ENCODE data around the gene ATF2.
A peak's percentile ranks its signal among the peaks of the same experiment; 100 is the strongest.

ATF2 gene

DNA sequence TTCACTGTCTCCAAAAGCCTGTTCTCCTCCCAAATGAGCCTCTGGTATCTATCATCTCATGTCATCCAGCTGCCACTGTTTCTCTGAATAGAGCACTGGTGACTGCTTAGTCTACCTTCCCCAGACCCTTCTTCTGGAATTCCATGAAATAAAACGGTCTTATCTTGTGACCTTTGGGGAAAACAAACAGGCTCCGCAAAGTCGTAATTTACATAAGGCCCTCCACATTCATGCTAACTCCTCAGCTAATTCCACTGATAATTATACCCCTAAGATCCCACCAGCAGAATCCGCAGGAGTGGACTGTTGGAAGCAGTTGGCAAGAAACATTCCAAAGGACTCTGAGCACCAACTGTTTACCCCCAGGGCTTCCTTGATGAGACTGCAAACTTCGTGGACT, 129.0 kb downstream of the ATF2 start:
- Histone ChIP-seq H3K9me3 (ENCODE audit: insufficient read depth, low read length) (peaks cover 4% of the 10 kb centered on the region; the same call in 1 of the 2 replicates), H3K27me3 (ENCODE audit: insufficient read depth, insufficient read length) (no peaks in the 10 kb centered on the region), H3K9ac (ENCODE audit: insufficient read length, low read depth) (no peak overlapping the region), H3K36me3 (ENCODE audit: insufficient read depth, insufficient read length, low read length) (no peaks in the 10 kb centered on the region), H3K4me1 (ENCODE audit: insufficient read depth, insufficient read length) (no peaks in the 10 kb centered on the region), H3K4me3 (ENCODE audit: insufficient read length, low read depth) (no peak overlapping the region)
- TF ChIP-seq ZNF274 (IDR thresholded peaks at IDR 0.05; ENCODE audit: low read depth, low read length) (no peak), SUZ12 (IDR thresholded peaks at IDR 0.05; ENCODE audit: extremely low read depth, insufficient read depth, insufficient read length) (no peak)
- no peak for DNase-seq (ENCODE audit: low read depth, low spot score)

DNA sequence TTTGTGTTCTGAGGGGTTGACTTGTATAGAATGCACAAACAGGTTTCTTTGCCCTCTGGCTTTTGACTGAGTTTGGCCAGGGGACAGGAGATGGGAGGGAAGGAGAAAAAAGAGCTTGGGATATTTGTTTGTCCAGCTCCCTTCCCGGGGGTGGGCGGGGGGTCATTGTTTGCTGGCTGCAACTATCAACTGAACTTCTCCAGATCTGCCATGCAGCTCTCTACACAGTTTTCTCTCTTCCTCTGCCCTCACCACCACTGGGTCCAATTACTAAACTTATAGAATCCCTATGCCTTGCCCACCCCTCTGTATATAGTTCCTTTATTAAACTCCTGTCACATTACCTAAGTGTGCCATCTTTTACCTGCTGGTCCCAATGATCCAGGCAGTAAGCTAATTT, 130.1 kb downstream of the ATF2 start:
- Histone ChIP-seq H3K4me3 (ENCODE audit: insufficient read length, low read depth) (no peak overlapping the region), H3K9me3 (ENCODE audit: insufficient read depth, low read length) (peaks cover 4% of the 10 kb centered on the region; the same call in 1 of the 2 replicates), H3K27me3 (ENCODE audit: insufficient read depth, insufficient read length) (no peaks in the 10 kb centered on the region), H3K9ac (ENCODE audit: insufficient read length, low read depth) (no peak overlapping the region), H3K36me3 (ENCODE audit: insufficient read depth, insufficient read length, low read length) (no peaks in the 10 kb centered on the region), H3K4me1 (ENCODE audit: insufficient read depth, insufficient read length) (no peaks in the 10 kb centered on the region)
- no peak for DNase-seq (ENCODE audit: low read depth, low spot score)
- TF ChIP-seq SUZ12 (IDR thresholded peaks at IDR 0.05; ENCODE audit: extremely low read depth, insufficient read depth, insufficient read length) = no peak

DNA sequence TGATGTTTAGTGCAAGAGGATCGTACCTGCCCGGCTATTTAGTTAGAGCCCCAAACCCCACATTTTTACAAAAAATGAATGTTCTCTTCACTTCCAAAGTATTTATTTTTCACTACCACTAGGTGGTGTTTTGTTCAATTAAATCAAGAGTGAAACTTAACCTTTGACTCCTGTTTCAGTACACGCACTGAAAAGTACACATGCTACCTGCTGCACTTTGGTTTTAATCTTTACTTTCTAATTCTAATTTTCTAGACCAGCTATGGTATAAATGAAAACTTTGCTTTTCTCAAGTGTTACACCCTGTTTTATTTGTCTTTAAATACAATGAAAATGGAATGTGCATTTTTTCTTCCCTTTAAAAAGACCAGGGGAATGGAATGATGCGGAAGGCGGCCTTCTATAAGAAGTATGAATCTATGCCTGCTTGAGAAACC, 131.4 kb downstream of the ATF2 start:
- no peak for DNase-seq (ENCODE audit: low read depth, low spot score)
- Histone ChIP-seq H3K4me1 (ENCODE audit: insufficient read depth, insufficient read length) (no peaks in the 10 kb centered on the region), H3K36me3 (ENCODE audit: insufficient read depth, insufficient read length, low read length) (no peaks in the 10 kb centered on the region), H3K9ac (ENCODE audit: insufficient read length, low read depth) (no peak overlapping the region), H3K4me3 (ENCODE audit: insufficient read length, low read depth) (no peak overlapping the region), H3K27me3 (ENCODE audit: insufficient read depth, insufficient read length) (no peaks in the 10 kb centered on the region), H3K9me3 (ENCODE audit: insufficient read depth, low read length) (peaks cover 4% of the 10 kb centered on the region; the same call in 1 of the 2 replicates)
- no peak for TF ChIP-seq YY1 (IDR thresholded peaks at IDR 0.05; ENCODE audit: insufficient read depth, insufficient read length)
- TF ChIP-seq SUZ12 (IDR thresholded peaks at IDR 0.05; ENCODE audit: extremely low read depth, insufficient read depth, insufficient read length) = no peak
- TF ChIP-seq ZNF274 (IDR thresholded peaks at IDR 0.05; ENCODE audit: low read depth, low read length) = no peak

GRCh38 chr2:175035806-175036205, 132.2 kb downstream of the ATF2 start:
- Histone ChIP-seq H3K27me3 (ENCODE audit: insufficient read depth, insufficient read length) (no peaks in the 10 kb centered on the region), H3K9ac (ENCODE audit: insufficient read length, low read depth) (no peak overlapping the region), H3K36me3 (ENCODE audit: insufficient read depth, insufficient read length, low read length) (no peaks in the 10 kb centered on the region), H3K4me1 (ENCODE audit: insufficient read depth, insufficient read length) (no peaks in the 10 kb centered on the region), H3K9me3 (ENCODE audit: insufficient read depth, low read length) (peaks cover 4% of the 10 kb centered on the region; the same call in 1 of the 2 replicates), H3K4me3 (ENCODE audit: insufficient read length, low read depth) (no peak overlapping the region)
- DNase-seq (ENCODE audit: low read depth, low spot score) = no peak
- no peak for TF ChIP-seq SUZ12 (IDR thresholded peaks at IDR 0.05; ENCODE audit: extremely low read depth, insufficient read depth, insufficient read length)

DNA sequence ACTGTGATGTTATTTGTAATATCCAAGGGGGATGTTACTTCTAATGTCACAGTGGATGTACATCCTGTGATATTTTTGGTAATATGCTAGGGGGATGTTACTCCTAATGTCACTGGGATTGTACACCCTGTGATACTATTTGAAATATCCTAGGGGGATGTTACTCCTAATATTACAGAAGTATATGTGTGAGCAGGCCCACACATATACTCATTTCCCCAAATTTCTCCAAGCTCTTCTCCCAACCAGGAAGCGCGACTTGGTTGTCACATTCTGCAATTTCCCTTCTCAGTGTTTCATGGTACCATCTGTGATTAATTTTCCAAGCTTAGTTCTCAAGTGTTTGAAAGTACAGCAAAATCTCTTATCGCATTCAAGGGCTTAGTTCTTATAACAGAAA, 133.3 kb downstream of the ATF2 start:
- TF ChIP-seq YY1 (IDR thresholded peaks at IDR 0.05; ENCODE audit: insufficient read depth, insufficient read length) = no peak
- TF ChIP-seq ZNF274 (IDR thresholded peaks at IDR 0.05; ENCODE audit: low read depth, low read length) = no peak
- TF ChIP-seq SUZ12 (IDR thresholded peaks at IDR 0.05; ENCODE audit: extremely low read depth, insufficient read depth, insufficient read length) = no peak
- Histone ChIP-seq H3K9ac (ENCODE audit: insufficient read length, low read depth) (no peak overlapping the region), H3K36me3 (ENCODE audit: insufficient read depth, insufficient read length, low read length) (no peaks in the 10 kb centered on the region), H3K9me3 (ENCODE audit: insufficient read depth, low read length) (no peaks in the 10 kb centered on the region; the same call in 1 of the 2 replicates), H3K27me3 (ENCODE audit: insufficient read depth, insufficient read length) (no peaks in the 10 kb centered on the region), H3K4me1 (ENCODE audit: insufficient read depth, insufficient read length) (no peaks in the 10 kb centered on the region), H3K4me3 (ENCODE audit: insufficient read length, low read depth) (no peak overlapping the region)
- no peak for DNase-seq (ENCODE audit: low read depth, low spot score)

DNA sequence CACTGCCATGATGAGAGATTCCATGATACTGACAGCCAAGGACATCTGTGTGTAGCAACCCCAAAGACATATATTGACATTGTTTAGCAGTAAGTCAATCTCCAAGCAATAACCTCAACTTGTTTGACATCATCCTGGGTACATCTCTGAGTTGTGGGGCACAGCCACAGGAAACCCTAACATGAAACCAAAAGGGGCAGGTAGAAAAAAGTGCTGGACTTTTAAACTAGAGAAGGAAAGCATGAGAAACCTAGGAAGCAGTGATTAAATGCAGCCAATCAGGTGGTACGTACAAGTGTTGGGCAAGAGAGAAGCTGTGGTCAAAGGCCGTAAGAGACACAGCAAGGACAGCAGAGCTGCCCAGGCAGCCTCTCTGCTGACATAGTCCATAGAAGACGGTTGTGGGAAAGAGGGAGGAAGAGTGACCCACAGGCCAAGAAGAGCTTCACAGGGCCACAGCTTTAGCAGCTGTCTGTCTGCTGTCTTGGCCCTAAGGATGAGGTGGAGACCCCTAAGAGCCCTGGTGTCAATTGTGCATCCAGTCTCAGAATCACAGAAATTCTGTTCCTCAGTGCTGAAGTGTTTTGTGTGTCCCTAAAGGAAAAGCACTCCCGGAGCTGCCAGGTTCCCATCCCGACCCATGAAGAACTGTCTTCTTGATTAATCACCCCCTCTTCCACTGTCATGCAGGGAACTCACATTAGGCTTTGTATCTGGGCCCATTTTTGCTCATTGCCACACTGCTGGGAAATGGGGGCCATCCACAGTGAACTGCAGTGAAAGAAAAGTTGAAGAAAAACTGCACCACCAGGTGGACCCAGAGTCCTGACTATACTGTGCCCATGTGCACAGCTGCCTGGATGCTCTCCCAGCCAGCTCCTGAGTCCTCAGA, 137.4 kb downstream of the ATF2 start:
- Histone ChIP-seq H3K9ac (ENCODE audit: insufficient read length, low read depth) (no peak overlapping the region), H3K36me3 (ENCODE audit: insufficient read depth, insufficient read length, low read length) (no peaks in the 10 kb centered on the region), H3K27me3 (ENCODE audit: insufficient read depth, insufficient read length) (no peaks in the 10 kb centered on the region), H3K9me3 (ENCODE audit: insufficient read depth, low read length) (no peaks in the 10 kb centered on the region), H3K4me1 (ENCODE audit: insufficient read depth, insufficient read length) (no peaks in the 10 kb centered on the region), H3K4me3 (ENCODE audit: insufficient read length, low read depth) (no peak overlapping the region)
- TF ChIP-seq YY1 (IDR thresholded peaks at IDR 0.05; ENCODE audit: insufficient read depth, insufficient read length) (no peak), ZNF274 (IDR thresholded peaks at IDR 0.05; ENCODE audit: low read depth, low read length) (no peak), SUZ12 (IDR thresholded peaks at IDR 0.05; ENCODE audit: extremely low read depth, insufficient read depth, insufficient read length) (no peak)
- DNase-seq (ENCODE audit: low read depth, low spot score) = peak; percentile 39

- Histone ChIP-seq H3K4me3 (ENCODE audit: insufficient read length, low read depth) (no peak overlapping the region), H3K27me3 (ENCODE audit: insufficient read depth, insufficient read length) (no peaks in the 10 kb centered on the region), H3K9me3 (ENCODE audit: insufficient read depth, low read length) (no peaks in the 10 kb centered on the region), H3K9ac (ENCODE audit: insufficient read length, low read depth) (no peak overlapping the region), H3K36me3 (ENCODE audit: insufficient read depth, insufficient read length, low read length) (no peaks in the 10 kb centered on the region), H3K4me1 (ENCODE audit: insufficient read depth, insufficient read length) (no peaks in the 10 kb centered on the region)
- TF ChIP-seq SUZ12 (IDR thresholded peaks at IDR 0.05; ENCODE audit: extremely low read depth, insufficient read depth, insufficient read length) (no peak), ZNF274 (IDR thresholded peaks at IDR 0.05; ENCODE audit: low read depth, low read length) (no peak), YY1 (IDR thresholded peaks at IDR 0.05; ENCODE audit: insufficient read depth, insufficient read length) (no peak)
- no peak for DNase-seq (ENCODE audit: low read depth, low spot score)
These were observed 140.2 kb downstream of the ATF2 start for GRCh38 chr2:175027755-175028154.

All from NT2/D1 (cell line).